Lung (tissue), 12 donors: ENCODE data around the gene TMEM248. TPM values are rescaled to one million over a fixed set of nuclear protein-coding genes. Genes with fewer than 3 reads are reported as not detected.

ENCODE experiments used
- ATAC-seq: fragments of 200-7000 bp; cut with Tn5 transposase; one replicate; pipeline ENCODE4 v1.9.1; 2020; ENCODE audit warnings: moderate number of reproducible peaks; ENCODE audit not compliant: insufficient read depth, low FRiP score
- DNase-seq, 3 donors: peaks; one replicate each; pipeline ENCODE4 v3.0.0-alpha.2; 2013 to 2017
- H3K27ac ChIP-seq, 2 donors: one replicate each; pipeline ENCODE4 v1.5.1; 2013; ENCODE audit warnings: mild to moderate bottlenecking in 2 of 2, moderate library complexity in 2 of 2, control low read depth in 1 of 2, inconsistent platforms in 1 of 2, low read depth in 1 of 2, low read length in 1 of 2
- H3K27me3 ChIP-seq, 3 donors: one replicate each; pipeline ENCODE4 v1.5.1; 2013; ENCODE audit warnings: low read length in 2 of 3; ENCODE audit not compliant: control insufficient read depth in 3 of 3, insufficient read depth in 3 of 3
- H3K36me3 ChIP-seq, 4 donors: one replicate each; pipeline ENCODE4 v1.5.1; 2013; ENCODE audit warnings: low read length in 4 of 4, mild to moderate bottlenecking in 1 of 4, moderate library complexity in 1 of 4; ENCODE audit not compliant: control insufficient read depth in 4 of 4, insufficient read depth in 4 of 4
- H3K4me1 ChIP-seq, 5 donors: one replicate each; pipeline ENCODE4 v1.5.1; 2013; ENCODE audit warnings: low read length in 5 of 5, mild to moderate bottlenecking in 2 of 5, moderate library complexity in 1 of 5; ENCODE audit not compliant: control insufficient read depth in 5 of 5, insufficient read depth in 5 of 5
- H3K4me3 ChIP-seq: one replicate; pipeline ENCODE4 v1.5.1; 2013; ENCODE audit warnings: mild to moderate bottlenecking, control low read depth, moderate library complexity
- H3K9ac ChIP-seq, 2 donors: one replicate each; pipeline ENCODE4 v1.5.1; 2013; ENCODE audit warnings: low read length in 2 of 2, control low read depth in 1 of 2; ENCODE audit not compliant: insufficient read depth in 1 of 2
- H3K9me3 ChIP-seq, 4 donors: one replicate each; pipeline ENCODE4 v1.5.1; 2013; ENCODE audit warnings: low read length in 3 of 4, mild to moderate bottlenecking in 1 of 4, moderate library complexity in 1 of 4; ENCODE audit not compliant: control insufficient read depth in 4 of 4, insufficient read depth in 3 of 4
- CTCF ChIP-seq: IDR thresholded peaks from 2 replicates; pipeline ENCODE4 v1.5.1; 2012; ENCODE audit warnings: mild to moderate bottlenecking; ENCODE audit errors: control extremely low read depth, extremely low read depth
- WGBS, 2 donors: extraction: QIAGEN DNeasy Blood & Tissue Kit; methylation state at CpG; one replicate each; pipeline ENCODE4 v1.1.7; 2013; 5-methylcytosine and 5-hydroxymethylcytosine counted together
- polyA plus RNA-seq, 2 donors: library from polyadenylated mRNA; stranded (reverse); fragments of 200-250 nt; gene quantifications; one replicate each; pipeline ENCODE4 v1.2.1, GENCODE V29; 2013
- total RNA-seq, 2 donors: library from RNA; depleted of rRNA in 1 of 2; stranded (reverse); fragments of >200 nt in 1 of 2; gene quantifications; one replicate each; pipeline ENCODE4 v1.2.1, GENCODE V29; 2014 to 2021
- donor health status: control.
- donor health status: control.
- donor health status: Bipolar disorder and iron deficiency.
- donor health status: healthy.
- donor health status: DM: yes; HTN: yes; CAD: no.

The TMEM248 gene
- total and polyA plus RNA-seq, 4 donors = 46.0 to 114 (median 63.1) TPM

- H3K36me3 ChIP-seq = peaks cover 7 to 31% (median 16%) of the 10 kb centered on the region in 4 donors
- H3K4me1 ChIP-seq = peaks cover 0 to 10% (median 0%) of the 10 kb centered on the region in 5 donors
- H3K27me3 ChIP-seq = no peaks in the 10 kb centered on the region
- TF ChIP-seq CTCF = no peak
- DNase-seq (peak in 2 of 3 donors; percentile 10 to 14), ATAC-seq (no peak)
- no peak overlapping the region for H3K4me3 ChIP-seq
- H3K9me3 ChIP-seq = no peaks in the 10 kb centered on the region
- no peak overlapping the region for H3K9ac ChIP-seq
- no peak overlapping the region for H3K27ac ChIP-seq
- 92 to 94% methylated on average over 17 of the region's 17 CpGs for WGBS, 2 donors
Observed at GRCh38 chr7:66958538-66959350, 37.7 kb downstream of the TMEM248 start.

GRCh38 chr7:66960192-66960591 is 39.2 kb downstream of the TMEM248 start:
- WGBS, 2 donors = 97 to 99% methylated on average over 4 of the region's 4 CpGs
- H3K9me3 ChIP-seq = no peaks in the 10 kb centered on the region
- H3K36me3 ChIP-seq = peaks cover 0 to 23% (median 7%) of the 10 kb centered on the region in 4 donors
- DNase-seq = no peak
- no peak overlapping the region for H3K4me3 ChIP-seq
- no peak for TF ChIP-seq CTCF
- peaks cover 0 to 10% (median 0%) of the 10 kb centered on the region in 5 donors for H3K4me1 ChIP-seq
- H3K27ac ChIP-seq = no peak overlapping the region
- no peaks in the 10 kb centered on the region for H3K27me3 ChIP-seq
- no peak overlapping the region for H3K9ac ChIP-seq
- no peak for ATAC-seq

- DNase-seq (no peak), ATAC-seq (no peak)
- Histone ChIP-seq H3K27me3 (no peaks in the 10 kb centered on the region), H3K4me1 (peaks cover 0 to 10% (median 0%) of the 10 kb centered on the region in 5 donors), H3K9ac (no peak overlapping the region), H3K4me3 (no peak overlapping the region), H3K9me3 (no peaks in the 10 kb centered on the region), H3K36me3 (peaks cover 0 to 20% (median 6%) of the 10 kb centered on the region in 4 donors), H3K27ac (no peak overlapping the region)
- 98% methylated on average over 5 of the region's 5 CpGs for WGBS, 2 donors
- no peak for TF ChIP-seq CTCF
Observed at GRCh38 chr7:66961096-66961495, 40.1 kb downstream of the TMEM248 start.
